CD1c-positive myeloid dendritic cell (primary cell): ENCODE measurements around the gene ACTR3.

Source experiments
- DNase-seq: peaks from one replicate; pipeline ENCODE4 v3.0.0-alpha.2; 2016; ENCODE audit errors: extremely low spot score

ACTR3 gene

GRCh38 chr2:114001152-114001551, 111.3 kb downstream of the ACTR3 start:
- DNase-seq = no peak

- no peak for DNase-seq
These were observed 112.0 kb downstream of the ACTR3 start for GRCh38 chr2:114001937-114002336.

- no peak for DNase-seq
These were observed 115.4 kb downstream of the ACTR3 start for GRCh38 chr2:114005110-114005783.

- DNase-seq = no peak
These were observed 116.6 kb downstream of the ACTR3 start for GRCh38 chr2:114006460-114006859.

- no peak for DNase-seq
These were observed 117.5 kb downstream of the ACTR3 start for GRCh38 chr2:114007436-114007835.

GRCh38 chr2:114008720-114009119, 118.8 kb downstream of the ACTR3 start:
- no peak for DNase-seq

GRCh38 chr2:114009205-114009944, 119.5 kb downstream of the ACTR3 start:
- no peak for DNase-seq

GRCh38 chr2:114010001-114010400, 120.1 kb downstream of the ACTR3 start:
- no peak for DNase-seq

GRCh38 chr2:114011713-114012112, 121.8 kb downstream of the ACTR3 start:
- peak; percentile 63 for DNase-seq
